Mesenchymal stem cell (in vitro differentiated cells and primary cell): ENCODE results near the gene CYTH3. TPM values are rescaled to one million over a fixed set of nuclear protein-coding genes. Genes with fewer than 3 reads are reported as not detected.

ENCODE experiments used
- DNase-seq: peaks from one replicate; pipeline ENCODE4 v3.0.0-alpha.2; 2013
- H2AFZ ChIP-seq: one replicate; pipeline ENCODE4 v1.6.1; 2013; ENCODE audit warnings: low read depth, mild to moderate bottlenecking, control low read depth, inconsistent platforms, low read length, moderate library complexity
- H2AK5ac ChIP-seq: 2 replicates; pipeline ENCODE4 v1.6.1; 2013; ENCODE audit warnings: low read length, moderate library complexity, mild to moderate bottlenecking, inconsistent platforms; ENCODE audit not compliant: severe bottlenecking
- H2BK120ac ChIP-seq: one replicate; pipeline ENCODE4 v1.6.1; 2013; ENCODE audit warnings: low read depth, mild to moderate bottlenecking, inconsistent platforms, low read length, moderate library complexity
- H2BK12ac ChIP-seq, 2 experiments: one replicate each; pipeline ENCODE4 v1.6.1; 2013; ENCODE audit warnings: inconsistent platforms in 2 of 2, low read length in 2 of 2, mild to moderate bottlenecking in 2 of 2, moderate library complexity in 2 of 2, control low read depth in 1 of 2
- H2BK15ac ChIP-seq: one replicate; pipeline ENCODE4 v1.6.1; 2013; ENCODE audit warnings: mild to moderate bottlenecking, low read depth, inconsistent platforms; ENCODE audit not compliant: poor library complexity, severe bottlenecking
- H2BK5ac ChIP-seq: 2 replicates; pipeline ENCODE4 v1.6.1; 2013; ENCODE audit warnings: low read depth, mild to moderate bottlenecking, low read length, control low read depth, inconsistent platforms; ENCODE audit not compliant: poor library complexity, severe bottlenecking
- H3K14ac ChIP-seq, 2 experiments: one replicate each; pipeline ENCODE4 v1.6.1; 2013; ENCODE audit warnings: inconsistent platforms in 2 of 2, low read length in 2 of 2, control low read depth in 1 of 2, mild to moderate bottlenecking in 1 of 2, moderate library complexity in 1 of 2
- H3K18ac ChIP-seq, 2 experiments: one replicate each; pipeline ENCODE4 v1.6.1; 2013; ENCODE audit warnings: inconsistent platforms in 2 of 2, low read length in 2 of 2, control low read depth in 1 of 2, low read depth in 1 of 2, mild to moderate bottlenecking in 1 of 2
- H3K23ac ChIP-seq, 2 experiments: one replicate each; pipeline ENCODE4 v1.6.1; 2013; ENCODE audit warnings: inconsistent platforms in 2 of 2, low read length in 2 of 2, mild to moderate bottlenecking in 2 of 2, moderate library complexity in 2 of 2, control low read depth in 1 of 2
- H3K27ac ChIP-seq: 2 replicates; pipeline ENCODE4 v1.5.1; 2013; ENCODE audit warnings: mild to moderate bottlenecking, moderate library complexity, low read length, control low read depth, inconsistent platforms; ENCODE audit not compliant: poor library complexity, severe bottlenecking
- H3K27me3 ChIP-seq, 2 experiments: 2 replicates each; pipeline versions ENCODE4 v1.6.1 to v1.7.0; 2013; ENCODE audit warnings: low read length in 2 of 2, mild to moderate bottlenecking in 2 of 2, moderate library complexity in 2 of 2, control low read depth in 1 of 2, inconsistent platforms in 1 of 2; ENCODE audit not compliant: control insufficient read depth in 1 of 2, insufficient read depth in 1 of 2
- H3K36me3 ChIP-seq, 2 experiments: 2 replicates each; pipeline versions ENCODE4 v1.6.1 to v1.7.0; 2013; ENCODE audit warnings: low read length in 2 of 2, control low read depth in 1 of 2, inconsistent platforms in 1 of 2, low read depth in 1 of 2, mild to moderate bottlenecking in 1 of 2; ENCODE audit not compliant: insufficient read depth in 2 of 2, control insufficient read depth in 1 of 2
- H3K4ac ChIP-seq, 2 experiments: one replicate each; pipeline ENCODE4 v1.6.1; 2013; ENCODE audit warnings: inconsistent platforms in 2 of 2, low read length in 2 of 2, mild to moderate bottlenecking in 2 of 2, moderate library complexity in 2 of 2, control low read depth in 1 of 2, low read depth in 1 of 2
- H3K4me1 ChIP-seq: 2 replicates; pipeline ENCODE4 v1.6.1; 2013; ENCODE audit warnings: low read depth, low read length, control low read depth; ENCODE audit not compliant: control insufficient read depth, insufficient read depth
- H3K4me2 ChIP-seq: 2 replicates; pipeline ENCODE4 v1.6.1; 2013; ENCODE audit warnings: low read length, mild to moderate bottlenecking, inconsistent platforms; ENCODE audit not compliant: poor library complexity, severe bottlenecking
- H3K4me3 ChIP-seq, 2 experiments: 2 replicates each; pipeline versions ENCODE4 v1.5.1 to v1.7.0; 2013; ENCODE audit warnings: low read length in 2 of 2, mild to moderate bottlenecking in 2 of 2, control low read depth in 1 of 2, low read depth in 1 of 2; ENCODE audit not compliant: insufficient read depth in 1 of 2
- H3K79me1 ChIP-seq: replicated peaks from 2 replicates; pipeline ENCODE4 v1.6.1; 2013; ENCODE audit warnings: mild to moderate bottlenecking, control low read depth, low read length, inconsistent platforms; ENCODE audit not compliant: poor library complexity, severe bottlenecking
- H3K9ac ChIP-seq: 2 replicates; pipeline ENCODE4 v1.7.0; 2013; ENCODE audit warnings: mild to moderate bottlenecking, low read length, moderate library complexity
- H3K9me3 ChIP-seq: 2 replicates; pipeline ENCODE4 v1.7.0; 2013; ENCODE audit warnings: mild to moderate bottlenecking, low read length; ENCODE audit not compliant: control insufficient read depth
- H4K8ac ChIP-seq: one replicate; pipeline ENCODE4 v1.6.1; 2013; ENCODE audit warnings: inconsistent platforms, mild to moderate bottlenecking, low read length, moderate library complexity
- H4K91ac ChIP-seq: one replicate; pipeline ENCODE4 v1.6.1; 2013; ENCODE audit warnings: mild to moderate bottlenecking, low read length, inconsistent platforms
- WGBS: methylation state at CpG from one replicate; pipeline ENCODE4 v1.1.7; 2013; ENCODE audit warnings: mixed read lengths; 5-methylcytosine and 5-hydroxymethylcytosine counted together
- polyA plus RNA-seq, 2 experiments: library from polyadenylated mRNA; stranded (reverse); fragments of 200-250 nt; gene quantifications; one replicate each; pipeline ENCODE4 v1.2.3, GENCODE V29; 2013

CYTH3 gene, protein sequence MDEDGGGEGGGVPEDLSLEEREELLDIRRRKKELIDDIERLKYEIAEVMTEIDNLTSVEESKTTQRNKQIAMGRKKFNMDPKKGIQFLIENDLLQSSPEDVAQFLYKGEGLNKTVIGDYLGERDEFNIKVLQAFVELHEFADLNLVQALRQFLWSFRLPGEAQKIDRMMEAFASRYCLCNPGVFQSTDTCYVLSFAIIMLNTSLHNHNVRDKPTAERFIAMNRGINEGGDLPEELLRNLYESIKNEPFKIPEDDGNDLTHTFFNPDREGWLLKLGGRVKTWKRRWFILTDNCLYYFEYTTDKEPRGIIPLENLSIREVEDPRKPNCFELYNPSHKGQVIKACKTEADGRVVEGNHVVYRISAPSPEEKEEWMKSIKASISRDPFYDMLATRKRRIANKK
- polyA plus RNA-seq (2013, experiment 1 of 2): 29.0 TPM
- 33.4 TPM for polyA plus RNA-seq (2013, experiment 2 of 2)

- peak within 1 kb of the TSS; percentile 79 to 86 for H3K18ac ChIP-seq
- H2BK15ac ChIP-seq: peak within 1 kb of the TSS; percentile 85
- H2AK5ac ChIP-seq: no peak within 1 kb of the TSS
- H2BK120ac ChIP-seq: peak within 1 kb of the TSS; percentile 73
- no peaks in the 10 kb centered on the region for H3K36me3 ChIP-seq
- peak within 1 kb of the TSS in 1 of 2 experiments; percentile 96 for H3K23ac ChIP-seq
- peak within 1 kb of the TSS; percentile 28 to 79 for H2BK12ac ChIP-seq
- peak within 1 kb of the TSS; percentile 71 to 80 for H3K4ac ChIP-seq
- H3K14ac ChIP-seq: peak within 1 kb of the TSS in 1 of 2 experiments; percentile 61
- H4K91ac ChIP-seq: peak within 1 kb of the TSS; percentile 53
- H4K8ac ChIP-seq: peak within 1 kb of the TSS; percentile 94
- peak within 1 kb of the TSS; percentile 94 for H3K9ac ChIP-seq
- no peak within 1 kb of the TSS for H2BK5ac ChIP-seq
- peak within 1 kb of the TSS; percentile 82 for H3K4me2 ChIP-seq
- DNase-seq: peak; percentile 73
- H3K4me3 ChIP-seq: peak within 1 kb of the TSS; percentile 84 to 99
- H3K27me3 ChIP-seq: no peaks in the 10 kb centered on the region
- H3K27ac ChIP-seq: no peak within 1 kb of the TSS
- peak within 1 kb of the TSS; percentile 65 for H2AFZ ChIP-seq
- H3K9me3 ChIP-seq: no peaks in the 10 kb centered on the region
- WGBS: 14% methylated on average over 47 of the region's 67 CpGs
- peaks cover 14% of the 10 kb centered on the region for H3K79me1 ChIP-seq
- peaks cover 11% of the 10 kb centered on the region for H3K4me1 ChIP-seq
Measured at GRCh38 chr7:6272481-6273323, at the start of gene CYTH3. Gene CYTH3, minus strand, starts transcription at chr7:6272624. Its CDS starts 117 bp downstream, at chr7:6272507.

- no peak overlapping the region for H2AFZ ChIP-seq
- no peak overlapping the region for H2AK5ac ChIP-seq
- H3K4me1 ChIP-seq: peaks cover 5% of the 10 kb centered on the region
- no peak overlapping the region for H4K91ac ChIP-seq
- H2BK120ac ChIP-seq: no peak overlapping the region
- no peak overlapping the region for H3K4me2 ChIP-seq
- H3K4me3 ChIP-seq: no peak overlapping the region
- no peak for DNase-seq
- H3K23ac ChIP-seq: no peak overlapping the region
- H3K9ac ChIP-seq: no peak overlapping the region
- 83% methylated on average over 1 of the region's 1 CpG for WGBS
- H3K27me3 ChIP-seq: no peaks in the 10 kb centered on the region
- no peak overlapping the region for H3K27ac ChIP-seq
- H3K36me3 ChIP-seq: no peaks in the 10 kb centered on the region
- no peak overlapping the region for H3K4ac ChIP-seq
- H3K18ac ChIP-seq: no peak overlapping the region
- H3K14ac ChIP-seq: no peak overlapping the region
- no peak overlapping the region for H4K8ac ChIP-seq
- no peaks in the 10 kb centered on the region for H3K79me1 ChIP-seq
- H2BK5ac ChIP-seq: no peak overlapping the region
- H3K9me3 ChIP-seq: no peaks in the 10 kb centered on the region
- H2BK15ac ChIP-seq: no peak overlapping the region
- no peak overlapping the region for H2BK12ac ChIP-seq
Measured at GRCh38 chr7:6320791-6321190, 48.4 kb upstream of the CYTH3 start.

DNA sequence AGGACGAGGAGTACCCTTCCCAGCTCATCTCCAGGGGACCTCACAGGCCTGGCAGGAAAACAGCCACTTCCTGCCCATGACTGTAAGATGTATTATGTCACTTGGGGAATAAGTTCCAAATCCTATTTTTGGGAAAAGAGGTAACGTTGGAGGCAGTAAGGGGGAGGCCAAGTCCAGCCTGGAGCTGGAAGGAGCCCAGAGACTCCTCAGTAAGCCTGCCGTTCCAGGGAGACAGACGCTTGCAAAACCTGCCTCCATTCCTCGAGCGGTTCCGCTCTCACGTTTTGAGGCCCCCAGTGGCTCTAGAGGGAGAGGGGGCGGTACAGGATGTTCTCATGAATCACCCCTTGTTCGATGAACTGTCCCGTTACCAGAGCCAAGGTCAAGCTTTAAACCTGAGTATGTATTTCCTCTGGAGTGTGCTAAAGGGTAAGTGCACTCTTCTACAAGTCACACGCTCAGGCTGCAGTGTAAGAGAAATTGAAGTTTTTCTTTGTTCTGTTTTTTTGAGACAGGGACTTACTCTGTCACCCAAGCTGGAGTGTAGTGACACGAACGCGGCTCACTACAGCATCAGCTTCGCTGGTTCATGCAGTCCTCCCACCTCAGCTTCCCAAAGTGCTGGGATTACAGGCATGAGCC, 45.5 kb upstream of the CYTH3 start:
- 4% methylated on average over 16 of the region's 16 CpGs for WGBS
- no peak overlapping the region for H3K23ac ChIP-seq

More for the DNA sequence above, 45.5 kb upstream of the CYTH3 start:
- H3K9me3 ChIP-seq: no peaks in the 10 kb centered on the region
- H2BK12ac ChIP-seq: peak overlapping the region in 1 of 2 experiments; percentile 79
- peak overlapping the region; percentile 81 for H3K9ac ChIP-seq
- H3K14ac ChIP-seq: no peak overlapping the region
- H2AK5ac ChIP-seq: no peak overlapping the region
- no peaks in the 10 kb centered on the region for H3K79me1 ChIP-seq
- H3K4ac ChIP-seq: peak overlapping the region; percentile 57 to 93
- H3K4me2 ChIP-seq: no peak overlapping the region
- H4K91ac ChIP-seq: no peak overlapping the region
- no peak overlapping the region for H3K27ac ChIP-seq
- no peak overlapping the region for H2BK5ac ChIP-seq
- peak overlapping the region; percentile 87 for H4K8ac ChIP-seq
- peak; percentile 91 for DNase-seq
- no peak overlapping the region for H2BK120ac ChIP-seq
- H3K18ac ChIP-seq: peak overlapping the region; percentile 71 to 92
- peak overlapping the region; percentile 43 for H2AFZ ChIP-seq
- H3K4me3 ChIP-seq: peak overlapping the region in 1 of 2 experiments; percentile 58
- no peaks in the 10 kb centered on the region for H3K36me3 ChIP-seq
- H3K27me3 ChIP-seq: no peaks in the 10 kb centered on the region
- peaks cover 5% of the 10 kb centered on the region for H3K4me1 ChIP-seq
- no peak overlapping the region for H2BK15ac ChIP-seq
